ENCODE results near the gene EHD4.

The EHD4 gene

GRCh38 chr15:41876007-41876406 lies 96.3 kb downstream of the EHD4 start:
- DNase-seq, result no peak

- DNase-seq, result no peak
Observed at GRCh38 chr15:41874736-41875135, 97.6 kb downstream of the EHD4 start.

- no peak for DNase-seq
Observed at GRCh38 chr15:41873711-41874110, 98.6 kb downstream of the EHD4 start.

- DNase-seq, result no peak
Observed at GRCh38 chr15:41872166-41872747, 100.1 kb downstream of the EHD4 start.

- no peak for DNase-seq
Observed at GRCh38 chr15:41871175-41871905, 101.0 kb downstream of the EHD4 start.

- DNase-seq, result no peak
Observed at GRCh38 chr15:41870689-41871081, 101.7 kb downstream of the EHD4 start.

GRCh38 chr15:41869770-41870688 lies 102.3 kb downstream of the EHD4 start:
- no peak for DNase-seq

GRCh38 chr15:41868321-41868720 lies 104.0 kb downstream of the EHD4 start:
- DNase-seq, result no peak

GRCh38 chr15:41866872-41867579 lies 105.3 kb downstream of the EHD4 start:
- DNase-seq, result no peak

GRCh38 chr15:41866263-41866703 lies 106.1 kb downstream of the EHD4 start:
- DNase-seq, result no peak

- DNase-seq, result no peak
Observed at GRCh38 chr15:41865490-41866055, 106.8 kb downstream of the EHD4 start.

- DNase-seq, result no peak
Observed at GRCh38 chr15:41862515-41863116, 109.7 kb downstream of the EHD4 start.

- DNase-seq, result no peak
Observed at GRCh38 chr15:41861736-41862356, 110.5 kb downstream of the EHD4 start.

- DNase-seq, result no peak
Observed at GRCh38 chr15:41860049-41860828, 112.1 kb downstream of the EHD4 start.

- DNase-seq, result no peak
Observed at GRCh38 chr15:41858756-41859155, 113.6 kb downstream of the EHD4 start.

GRCh38 chr15:41857316-41857715 lies 115.0 kb downstream of the EHD4 start:
- DNase-seq, result no peak

- DNase-seq, result no peak
Observed at GRCh38 chr15:41856716-41857115, 115.6 kb downstream of the EHD4 start.

- DNase-seq, result no peak
Observed at GRCh38 chr15:41856262-41856661, 116.1 kb downstream of the EHD4 start.

- DNase-seq, result no peak
Observed at GRCh38 chr15:41855261-41855961, 116.9 kb downstream of the EHD4 start.

- DNase-seq, result no peak
Observed at GRCh38 chr15:41854443-41854842, 117.9 kb downstream of the EHD4 start.
